H1 (cell line): ENCODE results near the gene LRP1. TPM values are rescaled to one million over a fixed set of nuclear protein-coding genes. Genes with fewer than 3 reads are reported as not detected.

Experiments
- CTCF ChIA-PET: fragments of 300-600 bp; sonication (Branson Sonifier 250); formaldehyde crosslinking; loops from one replicate; lab custom pipeline; 2021; ENCODE audit not compliant: partially characterized antibody; lab: Charles Lee
- POLR2A ChIA-PET: fragments of 300-600 bp; sonication (Branson Sonifier 250); formaldehyde crosslinking; loops from one replicate; lab custom pipeline; 2021; ENCODE audit warnings: inconsistent platforms; ENCODE audit not compliant: partially characterized antibody; lab: Charles Lee
- DNase-seq, 2 experiments: peaks; one replicate each; pipeline versions ENCODE4 v3.0.0 to v3.0.0-alpha.2; 2010 to 2022; ENCODE audit warnings: low spot score in 2 of 2, low read depth in 1 of 2, mixed read lengths in 1 of 2
- FAIRE-seq: peaks from 2 replicates; lab custom pipeline; 2011; peaks lifted over from hg19 to GRCh38; lab: Jason Lieb, UNC
- H2AFZ ChIP-seq: 2 replicates; pipeline ENCODE4 v1.8.1; 2012; ENCODE audit warnings: low read length, inconsistent platforms
- H2AK5ac ChIP-seq: 2 replicates; pipeline ENCODE4 v1.6.1; 2013; ENCODE audit warnings: low read depth, low read length
- H2BK120ac ChIP-seq: replicated peaks from 2 replicates; pipeline ENCODE3; 2013; ENCODE audit warnings: low read depth, low read length, inconsistent platforms
- H2BK12ac ChIP-seq: 2 replicates; pipeline ENCODE4 v1.6.1; 2013; ENCODE audit warnings: low read depth, low read length
- H2BK15ac ChIP-seq: 2 replicates; pipeline ENCODE4 v1.6.1; 2013; ENCODE audit warnings: low read length
- H2BK20ac ChIP-seq: 2 replicates; pipeline ENCODE4 v1.6.1; 2013; ENCODE audit warnings: low read length
- H2BK5ac ChIP-seq: 2 replicates; pipeline ENCODE4 v1.6.1; 2013; ENCODE audit warnings: low read depth, low read length
- H3K14ac ChIP-seq: 2 replicates; pipeline ENCODE4 v1.6.1; 2013; ENCODE audit warnings: inconsistent platforms; ENCODE audit not compliant: insufficient read length
- H3K18ac ChIP-seq: 2 replicates; pipeline ENCODE4 v1.6.1; 2013; ENCODE audit warnings: low read length; ENCODE audit errors: extremely low read depth
- H3K23ac ChIP-seq: 2 replicates; pipeline ENCODE4 v1.6.1; 2013; ENCODE audit warnings: inconsistent platforms; ENCODE audit not compliant: insufficient read length
- H3K23me2 ChIP-seq: 2 replicates; pipeline ENCODE4 v1.6.1; 2013; ENCODE audit warnings: low read depth, low read length
- H3K27ac ChIP-seq: 2 replicates; pipeline ENCODE4 v1.6.1; 2011; ENCODE audit warnings: low read depth, low read length, inconsistent platforms
- H3K27me3 ChIP-seq, 4 experiments: replicated peaks in 1 of 4; 1 replicate in 1 of 4; 2 replicates in 3 of 4; pipeline versions ENCODE4 v1.6.1 to v1.8.1; 2011 to 2013; ENCODE audit warnings: low read length in 3 of 4, mild to moderate bottlenecking in 3 of 4, inconsistent platforms in 2 of 4, mixed read lengths in 2 of 4, moderate library complexity in 1 of 4; ENCODE audit not compliant: control insufficient read depth in 3 of 4, insufficient read depth in 3 of 4; ENCODE audit errors: extremely low read depth in 1 of 4
- H3K36me3 ChIP-seq, 4 experiments: 2 replicates each; pipeline versions ENCODE4 v1.6.1 to v1.8.1; 2011 to 2013; ENCODE audit warnings: mild to moderate bottlenecking in 4 of 4, low read length in 3 of 4, moderate library complexity in 2 of 4, control low read depth in 1 of 4, inconsistent platforms in 1 of 4; ENCODE audit not compliant: insufficient read depth in 4 of 4, control insufficient read depth in 2 of 4
- H3K4ac ChIP-seq: replicated peaks from 2 replicates; pipeline ENCODE3; 2013; ENCODE audit warnings: low read length, low read depth, mixed read lengths, inconsistent platforms; ENCODE audit not compliant: insufficient read length
- H3K4me1 ChIP-seq, 4 experiments: replicated peaks in 1 of 4; 1 replicate in 1 of 4; 2 replicates in 3 of 4; pipeline versions ENCODE4 v1.6.1 to v1.8.1; 2011 to 2013; ENCODE audit warnings: low read length in 3 of 4, inconsistent platforms in 2 of 4, mixed read lengths in 1 of 4; ENCODE audit not compliant: insufficient read depth in 4 of 4, control insufficient read depth in 3 of 4
- H3K4me2 ChIP-seq, 2 experiments: 2 replicates each; pipeline versions ENCODE4 v1.6.1 to v1.8.1; 2011 to 2013; ENCODE audit warnings: low read depth in 2 of 2, low read length in 2 of 2, control low read depth in 1 of 2, inconsistent platforms in 1 of 2, mild to moderate bottlenecking in 1 of 2; ENCODE audit not compliant: insufficient read depth in 1 of 2
- H3K4me3 ChIP-seq, 4 experiments: fragments of 200-600, 300-600 bp in 1 of 4; sonication (generic), shearing (Covaris generic), sonication (Bioruptor Twin) in 1 of 4; 2 replicates each; pipeline versions ENCODE4 v1.5.1 to v1.8.1; 2011 to 2016; ENCODE audit warnings: low read length in 4 of 4, low read depth in 3 of 4, control low read depth in 2 of 4, inconsistent platforms in 2 of 4, mild to moderate bottlenecking in 2 of 4, mixed read lengths in 1 of 4, moderate library complexity in 1 of 4; ENCODE audit not compliant: insufficient read depth in 2 of 4; ENCODE audit errors: extremely low read depth in 1 of 4
- H3K56ac ChIP-seq: replicated peaks from 2 replicates; pipeline ENCODE3; 2013; ENCODE audit warnings: low read depth, mild to moderate bottlenecking, mixed read lengths, low read length, inconsistent platforms; ENCODE audit not compliant: insufficient read length
- H3K79me1 ChIP-seq: 2 replicates; pipeline ENCODE4 v1.6.1; 2013; ENCODE audit warnings: low read depth, low read length, control low read depth
- H3K79me2 ChIP-seq, 2 experiments: 2 replicates each; pipeline versions ENCODE4 v1.6.1 to v1.8.1; 2012 to 2013; ENCODE audit warnings: low read length in 2 of 2, mild to moderate bottlenecking in 2 of 2, inconsistent platforms in 1 of 2; ENCODE audit not compliant: insufficient read depth in 2 of 2, control insufficient read depth in 1 of 2
- H3K9ac ChIP-seq, 4 experiments: replicated peaks in 1 of 4; 1 replicate in 1 of 4; 2 replicates in 3 of 4; pipeline versions ENCODE4 v1.6.1 to v1.8.1; 2011 to 2013; ENCODE audit warnings: low read depth in 3 of 4, low read length in 3 of 4, control low read depth in 2 of 4, mild to moderate bottlenecking in 2 of 4, moderate library complexity in 2 of 4, inconsistent platforms in 1 of 4; ENCODE audit errors: extremely low read depth in 1 of 4
- H3K9me3 ChIP-seq, 2 experiments: 2 replicates each; pipeline versions ENCODE4 v1.6.1 to v1.8.1; 2012 to 2013; ENCODE audit warnings: mild to moderate bottlenecking in 2 of 2, moderate library complexity in 2 of 2, control low read depth in 1 of 2, inconsistent platforms in 1 of 2, low read depth in 1 of 2, low read length in 1 of 2, mixed read lengths in 1 of 2; ENCODE audit not compliant: insufficient read depth in 2 of 2
- H4K20me1 ChIP-seq, 2 experiments: replicated peaks in 1 of 2; 2 replicates each; pipeline versions ENCODE3 to v1.8.1; 2011 to 2013; ENCODE audit warnings: inconsistent platforms in 2 of 2, low read length in 2 of 2, mild to moderate bottlenecking in 1 of 2; ENCODE audit not compliant: insufficient read depth in 2 of 2, control insufficient read depth in 1 of 2
- H4K5ac ChIP-seq: 2 replicates; pipeline ENCODE4 v1.6.1; 2013; ENCODE audit warnings: low read length, low read depth, mixed read lengths, inconsistent platforms; ENCODE audit not compliant: insufficient read length
- H4K8ac ChIP-seq: 2 replicates; pipeline ENCODE4 v1.8.0; 2013; ENCODE audit warnings: mild to moderate bottlenecking, moderate library complexity, low read length, inconsistent platforms; ENCODE audit not compliant: insufficient read depth; ENCODE audit errors: extremely low read depth
- H4K91ac ChIP-seq: replicated peaks from 2 replicates; pipeline ENCODE3; 2013; ENCODE audit warnings: low read length, mixed read lengths, inconsistent platforms; ENCODE audit not compliant: insufficient read length
- CHD2 ChIP-seq: IDR thresholded peaks from 2 replicates; pipeline ENCODE4 v1.6.1; 2012; ENCODE audit warnings: low read length, improper control_type of control experiment
- HDAC6 ChIP-seq: IDR thresholded peaks from one replicate; pipeline ENCODE4 v1.7.1; 2012; ENCODE audit warnings: low read depth, mild to moderate bottlenecking, inconsistent platforms, low read length, moderate library complexity
- RBBP5 ChIP-seq: IDR thresholded peaks from 2 replicates; pipeline ENCODE4 v1.7.1; 2012; ENCODE audit warnings: low read depth, mild to moderate bottlenecking, inconsistent platforms, low read length, moderate library complexity, borderline replicate concordance
- SP1 ChIP-seq: IDR thresholded peaks from 2 replicates; pipeline ENCODE4 v1.6.1; 2011; ENCODE audit warnings: low read depth, low read length
- SRF ChIP-seq: IDR thresholded peaks from 2 replicates; pipeline ENCODE4 v1.6.1; 2011; ENCODE audit warnings: mild to moderate bottlenecking, low read depth, low read length, moderate library complexity
- TEAD4 ChIP-seq: IDR thresholded peaks from 2 replicates; pipeline ENCODE4 v1.6.1; 2012; ENCODE audit warnings: low read depth, low read length, inconsistent platforms, mixed read lengths
- WGBS, 2 experiments: shearing (Covaris generic) in 1 of 2; methylation state at CpG; one replicate each; pipeline versions ENCODE4 v1.1.6 to v1.1.7; 2013 to 2015; ENCODE audit warnings: low lambda C conversion rate in 2 of 2, mixed read lengths in 2 of 2, inconsistent platforms in 1 of 2, low coverage in 1 of 2, missing lambda C conversion rate in 1 of 2; ENCODE audit not compliant: insufficient replicate concordance in 2 of 2, insufficient coverage in 1 of 2, insufficient read length in 1 of 2; ENCODE audit errors: extremely low coverage in 1 of 2, missing lambda C conversion rate in 1 of 2; 5-methylcytosine and 5-hydroxymethylcytosine counted together
- polyA plus RNA-seq, 7 experiments: library from polyadenylated mRNA; depleted of rRNA in 3 of 7; stranded (reverse) in 5 of 7; unstranded in 2 of 7; fragments of >200 nt in 5 of 7; fragments of 200-250 nt in 2 of 7; gene quantifications; 1 replicate in 5 of 7; 2 replicates in 1 of 7; 4 replicates in 1 of 7; pipeline versions ENCODE4 v1.2.1 to v1.2.3, GENCODE V29; 2011 to 2013; ENCODE audit warnings: missing spikeins in 2 of 7, mixed read lengths in 2 of 7
- total RNA-seq: library from RNA; stranded (reverse); fragmentation: NEBNext Ultra II Directional; extraction: Animal tissue kit (Norgen Biotek cat#: 25700); gene quantifications from 2 replicates; pipeline ENCODE4 v1.2.1, GENCODE V29; 2021

LRP1 gene
- total and polyA plus RNA-seq, 2 of the 8 experiments (the other 6 are each of a cell fraction or from before 2014, with no cell fraction given): 35.3 to 92.5 TPM

DNA sequence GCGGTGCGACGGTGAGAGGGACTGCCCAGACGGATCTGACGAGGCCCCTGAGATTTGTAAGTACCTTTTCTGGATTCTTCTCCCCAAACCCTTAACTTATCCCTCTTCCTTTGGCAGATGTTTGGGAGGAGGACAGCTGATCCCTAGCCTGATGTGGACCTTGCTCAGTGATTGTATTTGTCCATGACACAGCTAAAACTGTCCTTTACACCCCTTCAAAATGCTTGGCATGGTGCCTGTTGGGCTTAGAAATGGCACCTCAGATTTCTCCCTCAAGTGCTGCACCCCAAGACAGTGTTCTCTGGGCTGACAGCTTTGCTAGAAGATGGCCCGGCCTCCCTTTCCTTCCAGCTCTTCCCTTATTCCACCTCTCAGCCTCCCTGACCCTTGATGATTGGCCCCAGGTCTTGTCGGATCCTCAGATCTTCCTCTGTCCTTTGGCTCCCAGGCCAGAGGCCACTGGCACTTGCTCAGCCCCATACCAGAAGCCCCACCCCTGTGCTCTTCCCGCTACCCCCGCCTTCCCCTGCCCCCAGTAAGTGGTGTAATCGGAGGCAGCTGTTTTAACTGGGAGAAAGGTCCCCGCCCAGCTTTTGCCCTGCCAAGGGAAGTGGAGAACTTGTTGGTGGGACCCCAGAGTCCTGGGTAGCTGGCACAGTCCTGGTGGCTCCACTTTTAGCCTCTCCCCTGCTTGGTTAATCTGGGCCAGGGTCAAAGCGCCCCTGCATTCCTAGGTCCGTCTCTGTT, 10.4 kb downstream of the LRP1 start:
- Histone ChIP-seq H3K4me3 (no peak overlapping the region), H2BK20ac (no peak overlapping the region), H3K23ac (no peak overlapping the region), H3K27ac (no peak overlapping the region), H3K27me3 (no peaks in the 10 kb centered on the region), H3K4me1 (peaks cover 4 to 27% (median 19%) of the 10 kb centered on the region in 4 experiments), H3K18ac (no peak overlapping the region), H3K4ac (no peak overlapping the region), H4K91ac (no peak overlapping the region), H3K56ac (no peak overlapping the region), H3K9me3 (no peaks in the 10 kb centered on the region), H3K9ac (no peak overlapping the region), H3K23me2 (no peaks in the 10 kb centered on the region), H2AK5ac (no peak overlapping the region), H2AFZ (no peak overlapping the region), H3K79me2 (peaks cover 0 to 46% of the 10 kb centered on the region in 2 experiments; a peak in 2 of 4 replicates), H4K8ac (no peak overlapping the region), H3K4me2 (no peak overlapping the region), H4K5ac (no peak overlapping the region), H3K14ac (no peak overlapping the region), H4K20me1 (peaks cover 9 to 11% of the 10 kb centered on the region in 2 experiments), H2BK12ac (no peak overlapping the region), H3K79me1 (peaks cover 11% of the 10 kb centered on the region), H2BK120ac (no peak overlapping the region), H3K36me3 (peaks cover 32 to 54% (median 42%) of the 10 kb centered on the region in 4 experiments), H2BK5ac (no peak overlapping the region), H2BK15ac (no peak overlapping the region)
- WGBS, 2 experiments: 88% methylated on average over 13 of the region's 13 CpGs; no CpG with 5 or more reads in 1 of the 2 experiments
- TF ChIP-seq SP1 (no peak), SRF (no peak), HDAC6 (no peak), TEAD4 (no peak), RBBP5 (no peak), CHD2 (no peak)
- POLR2A ChIA-PET: interaction anchor here (0.5 to 5.6 kb wide), 9 partner anchors 8 to 207 kb away, joined by 3 to 38 read pairs (median 5); partner anchors contain the start of genes LRP1 and LRP1-AS
- CTCF ChIA-PET: interaction anchor here (0.6 to 3.3 kb wide), 8 partner anchors 10 to 75 kb away, joined by 3 to 13 read pairs (median 4); partner anchors contain the start of gene STAT6
- FAIRE-seq (no peak), DNase-seq (no peak)
